Measurements from ENCODE around the gene WLS. TPM values are rescaled to one million over a fixed set of nuclear protein-coding genes. Genes with fewer than 3 reads are reported as not detected.

The WLS gene
- total RNA-seq, 1 donor from 2014 or later, result 68.0 TPM

GRCh38 chr1:68147534-68148171, 84.7 kb downstream of the WLS start:
- no peaks in the 10 kb centered on the region for H3K9me3 ChIP-seq
- no peak overlapping the region for H3K27ac ChIP-seq
- H3K27me3 ChIP-seq, result no peaks in the 10 kb centered on the region
- peaks cover 0 to 80% of the 10 kb centered on the region in 2 donors for H3K36me3 ChIP-seq
- no peak for DNase-seq (ENCODE audit: extremely low spot score in 2 of 2)
- H3K4me3 ChIP-seq, result no peak overlapping the region
- H3K4me1 ChIP-seq, result no peaks in the 10 kb centered on the region
- TF ChIP-seq POLR2AphosphoS5 (IDR thresholded peaks at IDR 0.05; ENCODE audit: insufficient read depth in 1 of 2, low read depth in 1 of 2) (no peak), POLR2A (IDR thresholded peaks at IDR 0.05) (no peak)
- TF ChIP-seq, protein P1, sequence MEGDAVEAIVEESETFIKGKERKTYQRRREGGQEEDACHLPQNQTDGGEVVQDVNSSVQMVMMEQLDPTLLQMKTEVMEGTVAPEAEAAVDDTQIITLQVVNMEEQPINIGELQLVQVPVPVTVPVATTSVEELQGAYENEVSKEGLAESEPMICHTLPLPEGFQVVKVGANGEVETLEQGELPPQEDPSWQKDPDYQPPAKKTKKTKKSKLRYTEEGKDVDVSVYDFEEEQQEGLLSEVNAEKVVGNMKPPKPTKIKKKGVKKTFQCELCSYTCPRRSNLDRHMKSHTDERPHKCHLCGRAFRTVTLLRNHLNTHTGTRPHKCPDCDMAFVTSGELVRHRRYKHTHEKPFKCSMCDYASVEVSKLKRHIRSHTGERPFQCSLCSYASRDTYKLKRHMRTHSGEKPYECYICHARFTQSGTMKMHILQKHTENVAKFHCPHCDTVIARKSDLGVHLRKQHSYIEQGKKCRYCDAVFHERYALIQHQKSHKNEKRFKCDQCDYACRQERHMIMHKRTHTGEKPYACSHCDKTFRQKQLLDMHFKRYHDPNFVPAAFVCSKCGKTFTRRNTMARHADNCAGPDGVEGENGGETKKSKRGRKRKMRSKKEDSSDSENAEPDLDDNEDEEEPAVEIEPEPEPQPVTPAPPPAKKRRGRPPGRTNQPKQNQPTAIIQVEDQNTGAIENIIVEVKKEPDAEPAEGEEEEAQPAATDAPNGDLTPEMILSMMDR (IDR thresholded peaks at IDR 0.05), result no peak
- intact Hi-C loops (cut with DNase I), result no loop called here

GRCh38 chr1:68145418-68146126, 86.8 kb downstream of the WLS start:
- Histone ChIP-seq H3K9me3 (no peaks in the 10 kb centered on the region), H3K4me3 (no peak overlapping the region), H3K36me3 (peaks cover 0 to 67% of the 10 kb centered on the region in 2 donors), H3K4me1 (no peaks in the 10 kb centered on the region), H3K27me3 (no peaks in the 10 kb centered on the region), H3K27ac (no peak overlapping the region)
- TF ChIP-seq, protein P1 (IDR thresholded peaks at IDR 0.05), result no peak
- TF ChIP-seq POLR2AphosphoS5 (IDR thresholded peaks at IDR 0.05; ENCODE audit: insufficient read depth in 1 of 2, low read depth in 1 of 2), result no peak
- no peak for TF ChIP-seq POLR2A (IDR thresholded peaks at IDR 0.05)
- intact Hi-C loops (cut with DNase I), result no loop called here
- DNase-seq (ENCODE audit: extremely low spot score in 2 of 2), result no peak

DNA sequence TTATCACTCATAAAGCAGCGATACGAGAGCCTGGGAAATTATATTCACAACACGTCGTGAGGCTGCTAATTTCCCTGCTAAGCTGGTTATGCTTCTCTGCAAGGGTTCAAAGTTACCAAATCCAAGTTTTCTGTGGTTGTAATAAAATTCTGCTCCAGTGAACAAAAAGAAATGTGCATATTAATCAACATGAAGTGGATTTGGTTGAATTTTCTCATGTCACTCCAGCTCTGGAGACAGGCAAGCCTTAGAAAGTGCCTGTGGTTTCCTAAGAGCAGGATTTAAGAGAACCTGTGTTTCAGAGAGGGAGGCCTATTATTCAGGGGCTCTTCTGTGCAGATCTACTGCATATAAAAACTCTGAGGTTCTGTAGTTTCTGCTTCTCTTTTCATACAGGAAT, 87.5 kb downstream of the WLS start:
- no peak overlapping the region for H3K27ac ChIP-seq
- H3K4me1 ChIP-seq, result no peaks in the 10 kb centered on the region
- TF ChIP-seq, protein P1 (IDR thresholded peaks at IDR 0.05), result no peak
- TF ChIP-seq POLR2AphosphoS5 (IDR thresholded peaks at IDR 0.05; ENCODE audit: insufficient read depth in 1 of 2, low read depth in 1 of 2), result no peak
- no peak for TF ChIP-seq POLR2A (IDR thresholded peaks at IDR 0.05)
- H3K27me3 ChIP-seq, result no peaks in the 10 kb centered on the region
- DNase-seq (ENCODE audit: extremely low spot score in 2 of 2), result no peak
- H3K36me3 ChIP-seq, result peaks cover 0 to 60% of the 10 kb centered on the region in 2 donors
- intact Hi-C loops (cut with DNase I), result no loop called here
- H3K4me3 ChIP-seq, result no peak overlapping the region
- H3K9me3 ChIP-seq, result no peaks in the 10 kb centered on the region

DNA sequence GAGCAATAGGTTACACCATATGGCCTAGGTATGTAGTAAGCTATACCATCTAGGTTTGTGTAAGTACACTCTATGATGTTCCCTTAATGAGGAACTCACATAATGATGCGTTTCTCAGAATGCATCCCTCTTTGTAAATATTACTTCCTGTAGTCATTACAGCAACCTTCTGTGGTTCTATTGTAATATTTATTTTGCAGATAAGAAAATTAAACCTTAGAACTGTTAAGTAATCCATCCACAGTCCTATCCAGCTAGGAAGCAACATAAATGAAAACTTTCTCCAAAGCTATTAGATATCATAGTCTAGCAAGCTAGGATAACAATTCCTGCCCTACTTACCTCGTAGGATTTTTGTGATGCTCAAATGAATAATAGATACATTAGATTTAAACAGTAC, 88.7 kb downstream of the WLS start:
- no peak overlapping the region for H3K27ac ChIP-seq
- no peaks in the 10 kb centered on the region for H3K27me3 ChIP-seq
- H3K4me3 ChIP-seq, result no peak overlapping the region
- intact Hi-C loops (cut with DNase I), result no loop called here
- H3K36me3 ChIP-seq, result peaks cover 0 to 49% of the 10 kb centered on the region in 2 donors
- DNase-seq (ENCODE audit: extremely low spot score in 2 of 2), result no peak
- TF ChIP-seq POLR2AphosphoS5 (IDR thresholded peaks at IDR 0.05; ENCODE audit: insufficient read depth in 1 of 2, low read depth in 1 of 2) (no peak), POLR2A (IDR thresholded peaks at IDR 0.05) (no peak)
- no peaks in the 10 kb centered on the region for H3K4me1 ChIP-seq
- H3K9me3 ChIP-seq, result no peaks in the 10 kb centered on the region

DNA sequence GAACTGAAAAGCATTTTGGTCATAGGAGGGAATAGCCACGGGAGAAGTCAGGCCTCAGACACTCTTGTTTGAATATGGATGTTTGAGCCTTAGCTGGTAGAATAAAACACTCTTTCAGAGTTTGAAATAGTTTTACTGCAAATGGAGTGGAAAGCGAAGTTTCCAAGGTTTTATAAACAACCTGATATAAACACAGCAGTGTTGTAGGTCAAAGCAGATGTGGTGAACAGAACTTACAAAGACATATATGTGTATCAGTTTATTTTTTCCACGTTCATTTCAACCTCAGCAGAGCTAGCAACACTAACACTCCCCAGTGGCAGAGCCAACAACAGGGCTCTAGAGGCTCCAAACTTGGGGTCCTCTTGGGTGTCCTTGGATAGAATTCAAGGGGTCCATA, 89.9 kb downstream of the WLS start:
- Histone ChIP-seq H3K27me3 (no peaks in the 10 kb centered on the region), H3K4me3 (no peak overlapping the region), H3K36me3 (peaks cover 0 to 37% of the 10 kb centered on the region in 2 donors), H3K9me3 (no peaks in the 10 kb centered on the region), H3K4me1 (no peaks in the 10 kb centered on the region), H3K27ac (no peak overlapping the region)
- TF ChIP-seq, protein P1 (IDR thresholded peaks at IDR 0.05), result no peak
- no peak for TF ChIP-seq POLR2AphosphoS5 (IDR thresholded peaks at IDR 0.05; ENCODE audit: insufficient read depth in 1 of 2, low read depth in 1 of 2)
- TF ChIP-seq POLR2A (IDR thresholded peaks at IDR 0.05), result no peak
- no peak for DNase-seq (ENCODE audit: extremely low spot score in 2 of 2)
- intact Hi-C loops (cut with DNase I), result no loop called here

Measured in vagina (tissue), 2 donors.